Hippocampal formation (tissue), 2 donors: ENCODE results near the gene SORBS2.

ENCODE experiments used
- DNase-seq, 2 donors: peaks; one replicate each; lab custom pipeline; 2025; lab: John Stamatoyannopoulos, UW

The SORBS2 gene

GRCh38 chr4:185589067-185589836 is 222.7 kb downstream of the SORBS2 start:
- DNase-seq: no peak

GRCh38 chr4:185587427-185588161 is 224.4 kb downstream of the SORBS2 start:
- DNase-seq: no peak

GRCh38 chr4:185587030-185587426 is 225.0 kb downstream of the SORBS2 start:
- DNase-seq: no peak

GRCh38 chr4:185585211-185585610 is 226.8 kb downstream of the SORBS2 start:
- DNase-seq: no peak

- no peak for DNase-seq
Measured at GRCh38 chr4:185583813-185584212, 228.2 kb downstream of the SORBS2 start.

DNA sequence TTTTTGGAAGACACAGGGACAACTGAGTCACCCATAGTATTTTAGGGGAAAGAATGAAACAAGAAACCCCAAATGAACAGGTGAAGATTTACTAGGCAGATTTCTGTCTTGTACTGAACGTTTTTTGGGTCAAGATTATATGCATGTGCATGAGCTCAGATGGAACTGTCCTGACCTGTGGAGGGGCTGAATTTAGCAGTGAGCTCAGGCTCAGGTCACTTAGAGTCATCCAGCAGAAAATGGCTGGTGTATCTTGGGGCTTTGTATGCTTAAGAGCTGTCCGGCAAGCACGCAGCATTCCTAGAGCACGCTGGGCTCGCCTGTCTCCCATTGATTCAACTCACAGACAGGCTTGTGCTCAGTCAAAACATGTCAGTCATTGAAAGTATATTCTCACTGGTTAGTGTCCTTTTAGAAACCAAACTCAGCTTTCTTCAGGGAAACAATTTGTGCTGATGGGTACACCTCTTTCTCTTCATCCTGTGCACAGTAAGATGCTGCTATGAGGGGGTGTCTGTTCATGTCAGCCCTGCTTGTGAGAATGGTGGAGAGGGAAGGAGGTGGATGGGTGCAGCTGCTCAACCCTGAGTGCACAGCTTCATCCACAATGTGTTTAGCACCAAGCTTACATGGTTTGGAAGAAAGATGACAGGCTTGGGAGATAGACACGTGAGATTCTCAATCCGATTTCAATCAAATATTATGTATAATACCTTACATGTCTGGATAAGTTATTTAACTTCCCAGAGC is 229.2 kb downstream of the SORBS2 start:
- DNase-seq: no peak

DNA sequence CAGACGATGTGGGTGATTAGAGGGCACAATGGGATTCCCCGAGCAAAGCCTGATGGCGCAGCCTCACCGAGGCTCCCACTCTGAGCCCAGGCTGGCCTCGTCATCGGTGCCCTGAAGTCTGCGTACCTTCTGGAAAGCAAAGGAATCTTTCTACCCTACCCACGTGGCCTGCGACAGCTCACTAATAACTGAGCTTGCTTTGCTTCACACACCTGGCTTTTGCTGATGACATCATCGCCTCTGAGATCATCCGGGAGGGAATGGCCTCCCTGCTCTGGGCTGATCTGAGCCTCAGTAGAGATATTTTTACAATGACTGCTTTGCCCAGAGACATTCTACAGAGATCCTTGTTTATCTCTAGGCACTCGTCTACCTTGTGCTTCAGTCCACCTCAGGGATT is 231.3 kb downstream of the SORBS2 start:
- no peak for DNase-seq

DNA sequence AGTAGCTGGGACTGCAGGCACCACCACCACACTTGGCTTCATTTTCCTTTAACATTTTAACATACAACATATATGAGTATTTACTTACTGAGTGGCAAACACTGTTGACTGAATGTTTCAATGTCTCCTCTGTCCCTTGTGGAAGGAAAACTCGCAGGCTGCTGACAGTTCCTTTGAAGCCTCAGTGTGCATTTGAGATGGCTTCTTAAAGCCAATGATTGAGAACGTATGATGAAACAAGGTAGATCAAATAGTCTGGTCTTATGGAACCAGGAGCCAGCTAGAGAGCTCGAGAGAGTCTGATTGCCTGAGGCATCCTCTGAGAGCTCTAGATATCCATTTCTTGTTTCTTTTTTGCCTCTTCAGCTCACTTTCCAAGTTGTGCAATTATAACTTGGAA is 233.7 kb downstream of the SORBS2 start:
- DNase-seq: no peak

DNA sequence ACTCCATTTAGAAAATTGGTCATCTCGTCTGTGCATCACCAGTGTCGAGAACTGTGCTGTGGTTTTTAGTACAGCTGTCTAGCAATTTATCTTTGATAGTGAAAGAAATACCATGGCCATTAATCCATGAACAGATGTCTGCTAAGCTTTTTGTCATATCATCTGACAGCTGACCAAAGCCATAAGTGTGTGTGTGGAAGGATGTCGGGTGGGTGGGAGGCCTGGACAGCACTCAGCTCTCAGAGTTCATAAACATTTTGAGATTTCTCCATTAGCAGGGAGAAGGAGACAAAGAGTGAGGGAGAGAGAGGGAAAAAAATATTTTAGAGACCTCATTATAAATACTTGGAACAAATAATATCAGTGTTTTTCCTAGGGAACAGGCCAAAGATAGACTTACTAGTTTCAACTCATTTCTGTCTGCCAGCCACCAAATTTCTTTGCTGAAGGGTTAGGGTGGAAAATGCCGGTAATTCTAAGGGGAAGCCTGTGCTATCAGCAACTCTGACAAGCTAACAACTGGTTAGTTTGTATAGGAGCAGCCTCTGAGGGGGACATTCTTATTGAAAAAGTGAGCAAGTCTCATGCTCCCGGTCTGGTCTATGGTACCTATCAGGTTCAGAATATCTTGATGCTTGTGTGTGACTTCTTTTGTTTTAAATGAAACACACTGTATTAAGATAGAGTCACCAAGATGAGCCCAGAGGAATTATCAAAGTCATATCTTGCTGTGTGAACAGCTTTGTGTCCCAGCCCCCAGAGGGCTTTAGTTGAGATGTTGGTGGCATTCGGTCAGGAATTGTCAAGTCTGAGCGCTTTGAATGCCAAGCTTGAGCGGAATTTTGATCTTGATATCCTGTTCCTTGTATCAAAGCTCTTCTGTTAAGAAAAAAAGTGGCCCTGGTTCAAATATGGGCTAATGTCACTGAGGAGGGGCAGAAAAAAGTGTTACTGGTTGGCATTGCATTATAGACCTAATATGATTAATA is 234.7 kb downstream of the SORBS2 start:
- no peak for DNase-seq

- DNase-seq: no peak
Measured at GRCh38 chr4:185576314-185576961, 235.6 kb downstream of the SORBS2 start.

GRCh38 chr4:185573651-185574199 is 238.3 kb downstream of the SORBS2 start:
- no peak for DNase-seq

DNA sequence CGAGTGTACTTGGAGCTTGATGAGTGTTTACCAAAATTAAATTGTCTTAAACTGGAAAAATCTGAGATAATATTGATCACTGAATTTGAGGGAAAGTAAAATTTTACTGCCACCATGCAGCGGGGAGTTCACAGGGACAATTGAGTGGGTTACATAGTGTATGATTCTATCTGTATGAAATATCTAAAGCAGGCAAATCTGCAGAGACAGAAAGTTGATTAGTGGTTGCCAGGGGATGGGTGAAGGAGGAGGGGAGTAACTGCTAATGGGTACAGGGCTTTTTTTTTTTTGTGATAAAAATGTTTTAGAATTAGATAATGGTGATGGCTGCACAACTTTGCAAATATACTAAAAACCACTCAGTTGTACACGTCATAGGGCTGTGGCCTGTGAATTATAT is 241.3 kb downstream of the SORBS2 start:
- DNase-seq: no peak

DNA sequence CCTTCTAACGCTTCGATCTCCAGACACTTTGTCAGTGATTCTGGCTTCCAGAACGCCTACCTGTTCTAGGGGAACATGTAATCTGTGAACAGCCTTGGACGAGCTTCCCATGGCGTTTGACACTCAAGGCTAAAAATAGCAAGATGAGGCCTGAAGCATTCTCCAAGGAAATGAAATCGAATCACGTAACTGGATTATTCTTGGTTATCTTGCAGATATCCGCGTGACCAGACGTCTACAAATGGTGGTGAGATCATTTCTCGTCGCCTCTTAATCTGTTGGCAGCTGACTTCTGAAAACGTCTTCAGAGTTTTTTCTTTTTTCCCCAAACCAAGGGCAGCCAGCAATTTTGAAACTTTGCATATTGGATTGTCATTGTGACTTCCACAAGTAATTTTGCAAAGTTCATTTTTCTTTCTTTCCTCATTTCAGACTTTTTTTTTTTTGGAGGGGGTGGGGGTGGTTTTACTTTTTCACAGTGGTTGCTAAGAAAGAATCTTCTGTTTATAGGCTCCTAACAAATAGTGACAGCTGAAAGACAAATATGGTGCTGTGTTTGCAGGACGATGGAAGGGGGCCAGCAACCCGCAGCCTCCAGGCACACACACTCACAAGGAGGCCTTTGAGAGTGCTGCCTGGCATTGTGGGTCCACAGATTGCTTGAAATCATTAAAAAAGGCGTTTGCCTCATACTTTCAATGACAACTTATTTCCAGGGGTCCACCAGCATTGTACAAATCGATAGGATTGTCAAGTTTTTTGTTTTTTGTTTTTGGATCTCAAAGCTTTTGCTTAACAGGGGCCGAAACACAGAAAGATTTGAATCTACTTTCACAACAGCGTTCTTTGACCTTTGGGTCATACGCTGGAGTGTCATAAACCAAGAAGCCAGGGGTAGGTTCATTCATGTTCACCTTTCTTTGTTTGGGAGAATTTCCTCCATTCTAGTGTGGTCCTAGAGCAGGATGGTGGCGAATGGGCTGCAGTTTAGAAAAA is 244.3 kb downstream of the SORBS2 start:
- DNase-seq: peak; percentile 67 to 70

- peak in 1 of 2 donors; percentile 50 for DNase-seq
Measured at GRCh38 chr4:185566972-185567371, 245.0 kb downstream of the SORBS2 start.

- no peak for DNase-seq
Measured at GRCh38 chr4:185566425-185566824, 245.6 kb downstream of the SORBS2 start.

- no peak for DNase-seq
Measured at GRCh38 chr4:185565696-185566095, 246.3 kb downstream of the SORBS2 start.

- DNase-seq: no peak
Measured at GRCh38 chr4:185564349-185564748, 247.6 kb downstream of the SORBS2 start.

GRCh38 chr4:185562531-185562930 is 249.5 kb downstream of the SORBS2 start:
- DNase-seq: no peak

GRCh38 chr4:185560316-185560715 is 251.7 kb downstream of the SORBS2 start:
- DNase-seq: no peak
